Neuronal stem cell (in vitro differentiated cells): ENCODE measurements around the gene SDC1.

Experiments
- DNase-seq: peaks from one replicate; pipeline ENCODE4 v3.0.0-alpha.2; 2013; ENCODE audit warnings: low spot score
- H2AFZ ChIP-seq: one replicate; pipeline ENCODE4 v1.6.1; 2013; ENCODE audit warnings: mild to moderate bottlenecking, low read length, inconsistent platforms
- H2AK5ac ChIP-seq: 2 replicates; pipeline ENCODE4 v1.6.1; 2013; ENCODE audit warnings: low read depth, mild to moderate bottlenecking, inconsistent platforms, low read length, moderate library complexity, mixed read lengths
- H2BK120ac ChIP-seq: 2 replicates; pipeline ENCODE4 v1.6.1; 2013; ENCODE audit warnings: low read depth, mild to moderate bottlenecking, inconsistent platforms, low read length, moderate library complexity, mixed read lengths
- H2BK12ac ChIP-seq: one replicate; pipeline ENCODE4 v1.6.1; 2013; ENCODE audit warnings: low read length, inconsistent platforms
- H2BK15ac ChIP-seq: 2 replicates; pipeline ENCODE4 v1.6.1; 2013; ENCODE audit warnings: mild to moderate bottlenecking, low read length, inconsistent platforms, mixed read lengths
- H2BK5ac ChIP-seq: one replicate; pipeline ENCODE4 v1.6.1; 2013; ENCODE audit warnings: inconsistent platforms, mild to moderate bottlenecking, low read length, moderate library complexity
- H3K14ac ChIP-seq: one replicate; pipeline ENCODE4 v1.6.1; 2013; ENCODE audit warnings: low read length, inconsistent platforms
- H3K18ac ChIP-seq: 2 replicates; pipeline ENCODE4 v1.6.1; 2013; ENCODE audit warnings: low read length, inconsistent platforms
- H3K23ac ChIP-seq: 2 replicates; pipeline ENCODE4 v1.6.1; 2013; ENCODE audit warnings: low read depth, mild to moderate bottlenecking, mixed read lengths, low read length, inconsistent platforms; ENCODE audit not compliant: poor library complexity
- H3K27ac ChIP-seq: replicated peaks from 3 replicates; pipeline ENCODE4 v1.5.1; 2013; ENCODE audit warnings: low read length, inconsistent platforms
- H3K27me3 ChIP-seq, 3 experiments: 2 replicates each; pipeline ENCODE4 v1.6.1; 2013; ENCODE audit warnings: low read length in 3 of 3, mild to moderate bottlenecking in 2 of 3, inconsistent platforms in 1 of 3, low read depth in 1 of 3, mixed read lengths in 1 of 3, moderate library complexity in 1 of 3; ENCODE audit not compliant: control insufficient read depth in 3 of 3, insufficient read depth in 3 of 3
- H3K36me3 ChIP-seq, 2 donors: replicated peaks in 1 of 2; 2 replicates each; pipeline ENCODE4 v1.6.1; 2013; ENCODE audit warnings: low read length in 2 of 2; ENCODE audit not compliant: control insufficient read depth in 2 of 2, insufficient read depth in 2 of 2
- H3K4ac ChIP-seq: 2 replicates; pipeline ENCODE4 v1.6.1; 2013; ENCODE audit warnings: inconsistent platforms, mild to moderate bottlenecking, low read length, moderate library complexity
- H3K4me1 ChIP-seq, 2 donors: 1 replicate in 1 of 2; 2 replicates in 1 of 2; pipeline ENCODE4 v1.6.1; 2013; ENCODE audit warnings: low read length in 2 of 2, low read depth in 1 of 2; ENCODE audit not compliant: control insufficient read depth in 2 of 2, insufficient read depth in 1 of 2
- H3K4me2 ChIP-seq: one replicate; pipeline ENCODE4 v1.6.1; 2013; ENCODE audit warnings: mild to moderate bottlenecking, low read length, inconsistent platforms; ENCODE audit not compliant: insufficient read depth, poor library complexity, severe bottlenecking
- H3K4me3 ChIP-seq, 2 donors: 2 replicates each; pipeline ENCODE4 v1.5.1; 2013; ENCODE audit warnings: low read length in 2 of 2, mild to moderate bottlenecking in 2 of 2, inconsistent platforms in 1 of 2, moderate library complexity in 1 of 2
- H3K79me1 ChIP-seq: one replicate; pipeline ENCODE4 v1.6.1; 2013; ENCODE audit warnings: low read depth, mild to moderate bottlenecking, inconsistent platforms, low read length, moderate library complexity
- H3K9ac ChIP-seq: one replicate; pipeline ENCODE4 v1.6.1; 2013; ENCODE audit warnings: mild to moderate bottlenecking, low read depth, low read length, inconsistent platforms; ENCODE audit not compliant: poor library complexity
- H3K9me3 ChIP-seq, 2 donors: replicated peaks in 1 of 2; 2 replicates each; pipeline versions ENCODE3 to v1.6.1; 2013; ENCODE audit warnings: low read length in 2 of 2, mild to moderate bottlenecking in 2 of 2, inconsistent platforms in 1 of 2, low read depth in 1 of 2, mixed read lengths in 1 of 2, moderate library complexity in 1 of 2; ENCODE audit not compliant: control insufficient read depth in 2 of 2, insufficient read depth in 1 of 2
- H4K8ac ChIP-seq: one replicate; pipeline ENCODE4 v1.6.1; 2013; ENCODE audit warnings: low read depth, mild to moderate bottlenecking, inconsistent platforms, low read length, moderate library complexity
- H4K91ac ChIP-seq: one replicate; pipeline ENCODE4 v1.6.1; 2013; ENCODE audit warnings: low read length, low read depth, mild to moderate bottlenecking, inconsistent platforms; ENCODE audit not compliant: poor library complexity
- WGBS, 2 donors: extraction: QIAGEN DNeasy Blood & Tissue Kit; methylation state at CpG; one replicate each; pipeline ENCODE4 v1.1.7; 2013; ENCODE audit warnings: missing lambda C conversion rate in 2 of 2, mixed read lengths in 1 of 2; ENCODE audit not compliant: insufficient read length in 2 of 2, insufficient replicate concordance in 1 of 2; ENCODE audit errors: extremely low coverage in 2 of 2; 5-methylcytosine and 5-hydroxymethylcytosine counted together

Gene SDC1

GRCh38 chr2:20167356-20167755 lies 57.6 kb downstream of the SDC1 start:
- Histone ChIP-seq H3K23ac (no peak overlapping the region), H3K4me3 (no peak overlapping the region), H2AFZ (no peak overlapping the region), H4K8ac (no peak overlapping the region), H3K27ac (no peak overlapping the region), H2BK15ac (peak overlapping the region; percentile 59), H3K9me3 (peaks cover 0 to 13% of the 10 kb centered on the region in 2 donors), H3K4me2 (no peak overlapping the region), H2BK120ac (no peak overlapping the region), H3K4ac (no peak overlapping the region), H2AK5ac (peak overlapping the region; percentile 33), H3K9ac (no peak overlapping the region), H3K36me3 (peaks cover 0 to 5% of the 10 kb centered on the region in 2 donors), H2BK5ac (no peak overlapping the region), H3K14ac (no peak overlapping the region), H3K18ac (no peak overlapping the region), H3K79me1 (no peaks in the 10 kb centered on the region), H4K91ac (no peak overlapping the region), H2BK12ac (peak overlapping the region; percentile 26), H3K4me1 (peaks cover 9 to 24% of the 10 kb centered on the region in 2 donors), H3K27me3 (peaks cover 0 to 8% (median 4%) of the 10 kb centered on the region in 3 experiments)
- no CpG with 5 or more reads among the region's 4 CpGs for WGBS, 2 donors
- DNase-seq, result no peak

GRCh38 chr2:20165677-20166509 lies 59.0 kb downstream of the SDC1 start:
- Histone ChIP-seq H2BK15ac (peak overlapping the region; percentile 6), H3K4me1 (peaks cover 3 to 22% of the 10 kb centered on the region in 2 donors), H3K36me3 (peaks cover 0 to 5% of the 10 kb centered on the region in 2 donors), H3K27ac (no peak overlapping the region), H4K91ac (no peak overlapping the region), H4K8ac (peak overlapping the region; percentile 57), H3K4me2 (no peak overlapping the region), H3K23ac (no peak overlapping the region), H3K4me3 (peak overlapping the region in 1 of 2 donors; percentile 73), H2BK12ac (no peak overlapping the region), H3K9me3 (peaks cover 0 to 13% of the 10 kb centered on the region in 2 donors), H2BK5ac (no peak overlapping the region), H3K9ac (no peak overlapping the region), H2BK120ac (no peak overlapping the region), H2AFZ (no peak overlapping the region), H3K27me3 (peaks cover 0 to 8% (median 7%) of the 10 kb centered on the region in 3 experiments), H3K4ac (no peak overlapping the region), H2AK5ac (peak overlapping the region; percentile 43), H3K14ac (no peak overlapping the region), H3K18ac (peak overlapping the region; percentile 20), H3K79me1 (no peaks in the 10 kb centered on the region)
- no peak for DNase-seq
- 100% methylated on average over 4 to 5 of the region's 9 CpGs for WGBS, 2 donors

GRCh38 chr2:20164734-20165478 lies 60.0 kb downstream of the SDC1 start:
- H3K23ac ChIP-seq, result peak overlapping the region; percentile 57
- peak overlapping the region; percentile 85 for H3K9ac ChIP-seq
- H3K4ac ChIP-seq, result peak overlapping the region; percentile 0
- H3K9me3 ChIP-seq, result peaks cover 0 to 13% of the 10 kb centered on the region in 2 donors
- peak overlapping the region in 1 of 2 donors; percentile 73 for H3K4me3 ChIP-seq
- H3K4me1 ChIP-seq, result peaks cover under 1 to 19% of the 10 kb centered on the region in 2 donors
- no peak overlapping the region for H2BK5ac ChIP-seq
- H2AFZ ChIP-seq, result peak overlapping the region; percentile 21
- H4K91ac ChIP-seq, result peak overlapping the region; percentile 91
- H3K36me3 ChIP-seq, result peaks cover 0 to 5% of the 10 kb centered on the region in 2 donors
- H3K27me3 ChIP-seq, result peaks cover 0 to 8% (median 7%) of the 10 kb centered on the region in 3 experiments
- no peaks in the 10 kb centered on the region for H3K79me1 ChIP-seq
- H2BK15ac ChIP-seq, result peak overlapping the region; percentile 57
- no peak overlapping the region for H3K18ac ChIP-seq
- DNase-seq, result no peak
- H2BK120ac ChIP-seq, result no peak overlapping the region
- H3K27ac ChIP-seq, result no peak overlapping the region
- WGBS, 2 donors, result 100% methylated on average over 2 to 3 of the region's 3 CpGs
- no peak overlapping the region for H3K4me2 ChIP-seq
- H2BK12ac ChIP-seq, result peak overlapping the region; percentile 27
- peak overlapping the region; percentile 39 for H3K14ac ChIP-seq
- H4K8ac ChIP-seq, result peak overlapping the region; percentile 17
- H2AK5ac ChIP-seq, result peak overlapping the region; percentile 5
